Measurements from ENCODE around the gene PCDH15. TPM values are rescaled to one million over a fixed set of nuclear protein-coding genes. Genes with fewer than 3 reads are reported as not detected.

Gene PCDH15
- total and polyA plus RNA-seq, 9 of the 15 experiments (the other 6 are each of a cell fraction or from before 2014, with no cell fraction given): not detected

- WGBS (ENCODE audit: insufficient coverage, low coverage, missing lambda C conversion rate): 0% methylated on average over 3 of the region's 3 CpGs
- no TSS peak for BruUV-seq (replicated peaks)
- H3K4me2 ChIP-seq (ENCODE audit: insufficient read depth, low read length): no peak overlapping the region
- in situ Hi-C loops (cut with MboI) (no loop called here), intact Hi-C loops (cut with micrococcal nuclease) (no loop called here)
- no peaks in the 10 kb centered on the region for H3K36me3 ChIP-seq (ENCODE audit: control insufficient read depth, insufficient read depth, low read length)
- H3K27ac ChIP-seq (ENCODE audit: extremely low read depth, low read depth, low read length): no peak overlapping the region
- FAIRE-seq (no peak), DNase-seq (ENCODE audit: extremely low read depth in 1 of 4, low spot score in 3 of 4) (no peak), ATAC-seq (no peak)
- no peak overlapping the region for H2AFZ ChIP-seq (ENCODE audit: low read depth, low read length)
- no peaks in the 10 kb centered on the region for H4K20me1 ChIP-seq (replicated peaks; ENCODE audit: control insufficient read depth, insufficient read depth, low read length)
- POLR2A ChIA-PET: no interaction called here
- no peak overlapping the region for H3K4me3 ChIP-seq
- H3K79me2 ChIP-seq (ENCODE audit: control insufficient read depth, insufficient read depth, low read length): no peaks in the 10 kb centered on the region
- H3K27me3 ChIP-seq (ENCODE audit: control insufficient read depth in 2 of 2, insufficient read depth in 2 of 2, low read length in 2 of 2): no peaks in the 10 kb centered on the region
- no peaks in the 10 kb centered on the region for H3K9me1 ChIP-seq (ENCODE audit: control insufficient read depth, insufficient read depth, low read length)
- no peaks in the 10 kb centered on the region for H3K4me1 ChIP-seq (replicated peaks in 1 of 2; ENCODE audit: control insufficient read depth in 2 of 2, insufficient read depth in 2 of 2, low read length in 2 of 2)
- H3K9me3 ChIP-seq (replicated peaks; ENCODE audit: control insufficient read depth, insufficient read depth, low read depth, low read length): no peaks in the 10 kb centered on the region; the same call in none of the 2 replicates
- CTCF ChIA-PET (ENCODE audit: low intra/inter-chr PET ratio): no interaction called here
- no peak overlapping the region for H3K9ac ChIP-seq (ENCODE audit: insufficient read depth in 1 of 2, low read depth in 2 of 2, low read length in 2 of 2)
- TF ChIP-seq MNT (conservative IDR thresholded peaks at IDR 0.05) (no peak), GMEB1 (CRISPR knock-in tag; IDR thresholded peaks at IDR 0.05) (no peak), DIDO1 (tag; IDR thresholded peaks at IDR 0.05; ENCODE audit: low read depth) (no peak), STAT5B (CRISPR knock-in tag; IDR thresholded peaks at IDR 0.05) (no peak), ZNF445 (CRISPR knock-in tag; IDR thresholded peaks at IDR 0.05; ENCODE audit: low read depth) (no peak), FOXJ2 (tag; IDR thresholded peaks at IDR 0.05) (no peak), ZNF398 (CRISPR knock-in tag; IDR thresholded peaks at IDR 0.05) (no peak), ZFP30 (CRISPR knock-in tag; IDR thresholded peaks at IDR 0.05; ENCODE audit: borderline replicate concordance) (no peak), POLR2AphosphoS2 (IDR thresholded peaks at IDR 0.05; ENCODE audit: low read length) (no peak), CEBPB (tag; IDR thresholded peaks at IDR 0.05) (no peak), HMBOX1 (IDR thresholded peaks at IDR 0.05) (no peak), TAF1 (IDR thresholded peaks at IDR 0.05; ENCODE audit: control insufficient read depth, extremely low read depth, insufficient read depth, low read length, severe bottlenecking) (no peak), RBFOX2 (IDR thresholded peaks at IDR 0.05; ENCODE audit: low read depth, low read length) (no peak), NELFE (IDR thresholded peaks at IDR 0.05; ENCODE audit: insufficient read depth, insufficient read length) (no peak), HINFP (tag; conservative IDR thresholded peaks at IDR 0.05; ENCODE audit: low read depth) (no peak)
Observed at GRCh38 chr10:53930648-53931047, 870.4 kb downstream of the PCDH15 start.

Data from K562 (cell line).